ENCODE results near the gene HIVEP3.

HIVEP3 gene

DNA sequence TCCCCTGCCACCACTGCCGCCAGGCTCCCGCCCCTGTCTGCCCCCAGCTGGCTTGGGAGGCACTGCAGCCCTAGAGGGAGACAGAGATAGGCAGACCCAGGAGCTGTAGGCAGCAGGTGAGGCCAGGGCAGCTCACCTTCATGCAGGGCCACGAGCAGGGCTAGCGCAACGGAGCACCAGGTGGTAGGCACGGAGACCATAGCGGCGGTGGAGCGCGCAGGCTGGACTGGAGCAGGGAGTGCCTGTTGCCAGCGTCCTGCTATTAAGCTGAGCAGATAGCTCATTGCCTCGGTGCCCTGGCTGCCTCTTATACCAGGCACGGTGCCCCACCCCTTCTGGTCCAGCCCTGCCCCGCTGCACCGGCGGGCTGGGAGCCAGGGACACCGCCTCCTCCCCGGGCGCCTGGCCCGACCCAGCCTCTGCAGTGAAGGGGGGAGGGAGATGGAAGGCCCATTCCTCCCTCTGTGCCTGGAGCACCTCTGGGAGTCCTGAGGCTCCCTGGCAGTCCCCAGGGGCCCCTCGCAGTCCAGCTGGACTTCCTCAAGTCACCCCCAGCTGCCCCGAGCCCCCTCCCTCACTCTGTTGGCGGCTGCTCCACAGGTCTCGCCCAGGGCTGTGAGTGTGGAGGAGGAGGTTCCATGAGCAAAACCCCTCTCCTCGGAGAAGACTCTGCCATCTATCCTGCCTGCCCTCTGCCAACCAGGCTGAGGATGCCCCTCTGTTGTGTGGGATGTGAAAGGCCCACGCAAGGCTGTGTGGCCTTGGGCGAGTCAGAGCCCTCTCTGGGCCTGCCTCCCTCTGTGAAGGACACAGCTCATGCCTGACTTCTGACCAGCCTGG lies 434.1 kb downstream of the HIVEP3 start, which contains the start of gene EDN2:
Gene EDN2 (minus strand): TSS at position 282 of the 840 bp plus-strand sequence. CDS start 82 bp downstream, at position 200.
- no peak for DNase-seq (ENCODE audit: low spot score)

DNA sequence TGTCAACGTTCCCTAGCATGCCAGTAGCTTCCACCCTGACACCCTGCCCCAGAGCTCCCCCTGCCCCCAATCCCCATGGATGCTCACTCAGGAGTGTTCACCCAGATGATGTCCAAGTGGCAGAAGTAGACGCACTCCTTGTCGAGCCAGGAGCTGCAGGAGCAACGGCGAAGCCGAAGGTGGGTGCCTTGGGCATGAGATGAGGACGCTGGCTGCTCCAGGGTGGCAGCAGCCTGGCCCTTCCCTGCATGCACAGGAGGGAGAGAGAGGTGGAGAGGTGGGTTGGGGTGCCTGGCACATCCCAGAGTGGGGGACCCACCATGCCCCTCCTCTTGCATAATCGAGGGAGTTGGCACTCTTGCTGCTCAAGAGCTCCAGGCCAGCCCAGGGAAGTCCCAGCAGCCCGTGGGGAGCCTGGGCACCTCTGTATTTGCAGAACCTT lies 434.7 kb downstream of the HIVEP3 start:
- DNase-seq (ENCODE audit: low spot score) = no peak

DNA sequence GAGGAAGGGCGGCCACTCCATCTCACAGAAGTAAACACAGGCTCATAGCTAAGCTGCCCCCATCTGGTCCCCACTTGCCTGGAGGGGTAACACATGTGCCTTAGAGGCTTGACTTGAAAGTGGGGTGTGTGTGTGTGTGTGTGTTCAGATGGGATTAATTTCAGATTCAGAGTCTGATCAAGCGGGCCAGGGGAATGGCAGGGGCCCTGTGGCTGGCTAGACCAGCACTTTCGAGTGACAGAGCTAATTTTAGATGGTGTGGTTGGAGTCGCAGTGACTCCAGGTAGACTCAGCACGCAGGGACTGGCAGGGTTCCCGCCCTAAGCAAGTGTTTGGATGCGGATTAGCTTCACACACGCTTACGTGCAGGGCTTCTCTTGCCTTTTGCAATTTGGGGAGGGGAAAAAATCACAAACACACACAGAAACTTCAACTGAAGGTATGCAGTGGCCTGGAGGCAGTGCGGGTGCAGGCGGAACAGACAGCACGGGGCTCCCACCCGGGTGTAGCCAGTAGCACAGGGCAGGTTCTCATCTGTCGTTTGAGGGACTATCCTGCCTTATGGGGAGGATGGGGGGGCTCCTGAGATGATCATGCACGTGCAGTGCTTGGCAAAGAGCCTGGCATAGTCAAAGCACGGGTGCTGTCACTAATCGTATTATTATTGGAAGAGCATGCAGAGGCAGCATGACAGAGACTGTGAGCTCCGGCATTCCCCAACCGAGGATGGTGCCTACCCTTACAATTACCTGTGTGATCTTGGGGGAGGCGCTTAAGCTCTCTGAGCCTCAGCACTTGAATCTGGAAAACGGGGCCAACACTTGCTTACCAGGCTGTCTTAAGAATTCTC lies 435.5 kb downstream of the HIVEP3 start:
- DNase-seq (ENCODE audit: low spot score) = no peak

DNA sequence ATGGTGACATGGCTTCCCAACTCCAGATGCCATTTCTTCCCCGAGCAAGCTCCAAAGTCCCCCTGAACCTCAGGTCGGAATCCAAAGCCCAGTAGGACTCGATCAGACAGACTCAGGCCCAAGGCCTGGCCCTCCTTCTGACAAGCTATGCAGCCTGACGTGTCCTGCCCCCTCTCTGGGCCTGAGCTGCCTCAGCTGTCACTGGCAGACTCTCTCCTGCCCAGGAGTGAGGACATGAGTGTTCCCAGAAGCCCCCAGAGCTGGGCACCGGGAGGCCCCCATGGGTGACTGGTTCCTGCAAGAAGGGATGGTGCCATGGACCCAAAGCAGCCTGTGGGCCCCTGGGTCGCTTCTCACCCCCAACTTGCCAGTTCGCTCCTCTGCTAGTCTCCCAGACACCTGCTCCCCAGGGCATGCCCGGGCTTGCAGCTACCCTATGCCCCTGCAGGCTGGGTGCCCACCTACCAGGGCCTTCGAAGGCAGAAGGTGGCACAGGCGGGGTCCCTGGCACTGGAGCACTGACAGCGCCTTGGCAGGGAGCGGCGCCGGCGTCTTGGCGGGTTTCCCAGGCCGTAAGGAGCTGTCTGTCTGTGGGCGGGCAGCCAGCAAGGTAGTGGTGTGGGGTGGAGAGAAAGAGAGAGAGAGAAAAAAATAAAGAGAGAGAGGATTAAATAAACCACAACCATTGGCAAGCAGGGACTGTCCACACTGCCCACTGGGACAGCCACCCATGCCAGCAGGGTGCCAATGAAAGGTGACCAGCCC lies 436.5 kb downstream of the HIVEP3 start:
- DNase-seq (ENCODE audit: low spot score) = no peak

DNA sequence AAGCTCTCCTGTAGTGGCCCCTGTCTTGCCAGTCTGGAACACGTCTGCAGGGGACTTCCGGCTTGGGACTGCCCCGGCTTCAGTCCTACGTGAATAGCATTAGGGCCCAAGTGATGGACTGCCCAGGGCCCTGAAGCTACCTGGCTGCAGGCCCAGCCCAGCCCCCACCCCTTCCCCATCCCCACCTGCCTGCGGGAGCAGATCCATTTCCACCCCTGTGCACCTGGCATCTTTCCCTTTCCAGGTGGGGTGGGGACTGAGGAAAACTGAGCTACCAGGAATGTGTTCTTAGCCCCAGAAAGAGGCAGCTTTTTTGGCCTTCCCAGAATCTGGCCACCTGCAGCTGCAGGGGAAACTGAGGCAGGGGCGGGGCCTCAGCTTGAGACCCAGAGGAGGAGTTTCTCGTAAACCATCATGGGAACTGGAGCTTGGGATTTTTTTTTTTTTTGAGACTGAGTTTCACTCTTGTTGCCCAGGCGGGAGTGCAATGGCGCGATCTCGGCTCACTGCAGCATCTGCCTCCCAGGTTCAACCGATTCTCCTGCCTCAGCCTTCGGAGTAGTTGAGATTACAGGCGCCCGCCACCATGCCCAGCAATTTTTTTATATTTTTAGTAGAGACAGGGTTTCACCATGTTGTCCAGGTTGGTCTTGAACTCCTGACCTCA lies 437.5 kb downstream of the HIVEP3 start:
- no peak for DNase-seq (ENCODE audit: low spot score)

DNA sequence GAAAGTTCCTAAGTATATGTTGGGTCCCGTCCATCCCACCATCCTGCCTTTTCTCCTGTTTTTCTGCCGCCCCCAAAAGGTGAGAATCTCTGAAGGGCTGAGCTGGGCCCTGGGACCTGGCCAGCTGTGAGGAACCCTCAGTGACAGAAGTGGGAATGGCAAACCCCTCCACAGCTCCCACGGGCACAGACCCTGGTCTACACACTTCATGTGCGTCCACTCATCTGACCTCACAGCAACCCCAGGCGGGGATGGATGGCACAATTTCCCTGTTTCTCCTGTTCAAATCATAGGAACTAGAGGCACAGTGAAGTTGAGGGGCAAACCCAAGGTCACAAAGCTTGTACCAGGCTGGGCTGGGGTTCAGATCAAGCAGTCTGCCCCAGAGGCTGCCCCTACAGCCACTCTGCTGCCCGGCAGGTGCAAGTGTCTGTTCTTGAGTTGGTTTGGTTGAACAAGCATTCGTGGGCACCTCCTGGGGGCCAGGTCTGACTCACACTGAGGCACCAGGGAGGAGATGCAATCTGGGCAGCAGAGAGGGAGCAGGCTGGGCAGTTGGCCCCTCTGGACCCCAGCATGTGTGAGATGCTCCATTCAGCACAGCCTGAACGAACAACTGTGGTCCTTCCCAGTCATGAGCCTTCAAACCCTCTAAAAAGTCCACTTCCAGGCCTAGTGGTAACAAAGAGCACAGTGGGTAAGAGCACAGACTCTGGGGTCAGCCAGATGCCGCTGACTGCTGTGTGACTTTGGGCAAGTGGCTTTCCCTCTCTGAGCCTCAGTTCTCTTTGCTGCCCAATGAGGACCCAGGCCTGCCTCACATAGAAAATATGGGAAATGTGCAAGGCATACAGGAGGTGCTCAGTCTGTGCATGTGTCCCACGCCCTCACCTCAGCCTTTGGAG lies 438.3 kb downstream of the HIVEP3 start:
- no peak for DNase-seq (ENCODE audit: low spot score)

DNA sequence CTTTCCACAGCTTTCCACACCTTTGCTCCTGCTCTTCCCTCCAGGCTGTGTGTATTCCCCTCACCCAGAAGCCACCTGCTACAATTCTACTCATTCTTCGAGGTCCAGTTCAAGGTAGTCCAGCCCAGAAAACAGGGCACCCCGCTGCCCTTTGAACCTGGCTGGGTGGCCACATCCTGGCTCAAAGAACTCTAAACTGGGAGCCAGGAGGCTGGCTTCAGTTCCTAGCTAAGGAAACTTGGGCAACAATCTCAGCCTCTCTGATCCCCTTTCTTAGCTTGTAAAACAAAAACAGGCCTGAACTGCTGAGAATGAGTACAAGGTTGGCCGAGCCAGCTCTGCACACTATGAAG lies 438.9 kb downstream of the HIVEP3 start:
- no peak for DNase-seq (ENCODE audit: low spot score)

DNA sequence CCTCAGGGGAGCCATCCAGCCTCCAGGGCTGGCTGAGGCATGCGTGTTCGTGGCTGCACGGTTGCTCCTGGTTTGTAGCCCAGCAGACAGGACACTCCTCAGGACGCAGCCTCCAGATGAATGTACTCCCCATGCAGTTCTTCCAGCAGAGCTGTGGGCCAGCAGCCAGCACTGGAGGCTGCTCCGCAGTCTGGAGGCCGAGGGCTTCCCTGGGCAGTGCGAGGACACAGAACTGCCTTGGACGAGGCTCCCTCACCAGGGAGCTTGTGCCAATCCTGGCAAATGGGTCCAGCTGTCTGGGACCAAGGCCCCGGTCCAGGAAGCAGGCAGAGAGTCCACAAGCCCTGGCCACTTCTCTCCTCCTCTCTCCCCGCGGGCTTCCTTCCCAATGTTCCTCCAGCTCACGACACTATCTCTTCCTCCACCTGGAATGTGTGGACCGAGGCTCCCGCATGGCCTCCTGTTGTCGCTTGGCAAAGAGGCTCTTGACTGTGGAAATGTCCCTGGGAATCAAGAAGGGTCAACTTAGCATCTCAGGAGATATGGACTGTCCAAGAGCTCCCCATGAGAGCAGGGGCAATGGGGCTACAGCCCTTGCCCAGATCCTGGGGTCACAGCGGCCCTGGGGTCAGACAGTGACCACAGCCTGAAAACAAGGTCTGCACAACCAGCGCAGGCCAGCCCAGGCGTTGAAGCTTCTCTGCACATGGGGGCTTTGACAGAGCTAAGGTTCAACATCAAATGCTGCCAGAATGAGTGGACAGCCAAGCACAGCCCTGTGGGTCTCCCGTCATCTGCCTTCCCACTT lies 439.5 kb downstream of the HIVEP3 start:
- DNase-seq (ENCODE audit: low spot score) = no peak

DNA sequence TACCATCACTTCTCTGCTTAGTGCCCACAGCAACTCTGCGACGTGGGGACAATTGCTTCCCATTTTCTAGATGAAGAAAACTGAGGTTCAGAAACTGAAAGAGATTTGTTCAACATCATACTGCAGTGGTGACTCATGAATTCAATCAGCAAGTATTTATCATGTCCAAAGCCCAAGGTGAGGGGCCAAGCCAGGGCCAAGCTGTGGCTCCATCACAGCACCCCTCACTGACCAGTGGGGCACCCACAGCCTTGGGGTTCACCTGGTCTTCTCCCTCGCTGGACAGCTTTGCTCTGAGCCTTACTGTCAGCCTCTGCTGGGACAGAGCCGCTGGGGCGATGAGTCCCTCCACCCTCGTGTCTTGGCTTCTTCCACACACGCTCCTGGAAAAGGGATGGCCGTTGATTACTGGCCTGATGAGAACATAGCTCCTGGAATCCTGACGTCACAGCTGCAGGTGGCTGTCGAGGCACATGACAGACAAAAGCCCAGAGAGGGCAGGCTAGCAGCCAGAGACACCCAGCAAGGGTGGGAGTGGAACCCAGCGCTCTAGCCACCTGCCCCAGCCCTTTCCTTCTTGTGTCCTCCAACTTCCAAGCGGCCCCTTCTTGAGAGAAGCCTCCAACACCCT lies 440.5 kb downstream of the HIVEP3 start:
- DNase-seq (ENCODE audit: low spot score) = no peak

DNA sequence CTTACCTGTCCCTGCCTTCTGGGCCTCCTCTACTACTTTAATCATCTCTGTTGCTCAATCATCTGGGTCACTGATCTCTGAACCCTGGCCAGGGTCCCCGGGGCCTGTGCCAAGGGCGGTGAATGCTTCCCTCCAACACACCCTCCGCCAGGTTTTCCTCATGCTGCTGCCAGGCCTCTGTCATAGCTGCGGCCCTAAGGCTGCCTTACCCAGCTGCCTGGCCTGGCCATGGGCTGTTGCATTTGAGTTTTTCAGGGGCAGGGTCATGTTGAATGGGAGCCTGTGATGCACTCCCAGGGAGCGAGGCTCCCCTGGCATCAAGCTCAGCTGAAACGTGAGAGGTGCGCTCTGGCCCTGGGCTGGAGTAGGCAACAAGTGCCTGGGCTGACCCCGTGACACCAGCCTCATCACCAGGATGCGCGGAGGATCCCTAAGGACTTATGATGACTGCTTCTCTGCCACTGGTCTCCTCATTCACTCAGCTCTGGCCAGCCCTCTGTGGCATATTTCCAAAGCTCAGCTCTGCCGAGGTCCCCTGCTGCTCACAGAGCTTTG lies 441.8 kb downstream of the HIVEP3 start:
- DNase-seq (ENCODE audit: low spot score) = no peak

DNA sequence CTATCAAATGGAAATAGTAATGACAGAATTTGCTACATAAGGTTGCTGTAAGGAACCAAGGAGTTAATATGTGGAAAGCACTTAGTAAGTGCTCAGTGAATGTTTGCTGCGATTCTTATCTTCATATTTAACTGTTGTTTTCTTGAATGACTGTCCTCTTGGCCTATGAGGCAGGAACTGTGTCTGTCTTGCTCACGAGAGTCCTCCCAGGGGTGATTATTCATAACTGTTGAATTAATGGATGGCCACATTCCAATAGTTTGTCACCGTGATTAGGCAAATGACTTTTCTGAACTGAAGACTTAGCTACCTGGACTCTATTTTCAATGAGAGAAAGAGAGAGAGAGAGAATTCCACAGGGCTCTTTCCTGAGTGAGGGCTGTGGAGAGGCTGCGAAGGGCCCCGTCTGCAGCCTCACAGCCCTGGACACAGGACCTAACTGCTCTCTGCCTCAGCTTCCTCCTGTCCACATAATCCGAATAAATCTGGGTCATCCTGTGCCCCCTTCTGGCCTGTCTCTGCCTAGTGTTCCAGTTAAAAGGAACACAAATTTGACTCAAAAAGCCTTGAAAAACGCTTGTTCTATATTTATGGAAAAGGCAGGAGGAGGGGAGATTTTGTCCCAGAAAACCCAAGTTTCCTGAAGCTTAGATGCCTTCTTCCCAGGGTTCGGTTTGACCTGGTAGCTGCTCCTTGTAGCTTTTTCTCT lies 442.7 kb downstream of the HIVEP3 start:
- DNase-seq (ENCODE audit: low spot score) = no peak

DNA sequence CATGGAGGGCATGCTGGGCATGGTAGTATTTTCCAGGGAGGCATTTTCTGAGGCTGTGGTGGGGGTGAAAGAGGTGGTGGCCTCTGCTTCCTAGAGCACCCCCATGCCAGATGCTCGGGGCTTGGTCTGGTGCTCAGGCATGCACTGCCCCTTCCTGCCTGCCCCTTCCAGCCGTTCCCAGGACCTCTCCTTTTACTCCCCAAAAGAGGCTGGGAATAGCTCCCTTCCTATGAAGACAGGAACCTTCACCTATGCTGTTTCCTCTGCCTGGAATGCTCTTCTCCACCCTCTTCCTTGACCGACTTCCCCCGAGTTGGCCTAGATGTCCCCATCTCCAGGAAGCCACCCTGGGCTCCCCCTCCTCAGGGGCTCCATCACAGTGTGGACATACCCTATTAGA lies 443.4 kb downstream of the HIVEP3 start:
- DNase-seq (ENCODE audit: low spot score) = no peak

DNA sequence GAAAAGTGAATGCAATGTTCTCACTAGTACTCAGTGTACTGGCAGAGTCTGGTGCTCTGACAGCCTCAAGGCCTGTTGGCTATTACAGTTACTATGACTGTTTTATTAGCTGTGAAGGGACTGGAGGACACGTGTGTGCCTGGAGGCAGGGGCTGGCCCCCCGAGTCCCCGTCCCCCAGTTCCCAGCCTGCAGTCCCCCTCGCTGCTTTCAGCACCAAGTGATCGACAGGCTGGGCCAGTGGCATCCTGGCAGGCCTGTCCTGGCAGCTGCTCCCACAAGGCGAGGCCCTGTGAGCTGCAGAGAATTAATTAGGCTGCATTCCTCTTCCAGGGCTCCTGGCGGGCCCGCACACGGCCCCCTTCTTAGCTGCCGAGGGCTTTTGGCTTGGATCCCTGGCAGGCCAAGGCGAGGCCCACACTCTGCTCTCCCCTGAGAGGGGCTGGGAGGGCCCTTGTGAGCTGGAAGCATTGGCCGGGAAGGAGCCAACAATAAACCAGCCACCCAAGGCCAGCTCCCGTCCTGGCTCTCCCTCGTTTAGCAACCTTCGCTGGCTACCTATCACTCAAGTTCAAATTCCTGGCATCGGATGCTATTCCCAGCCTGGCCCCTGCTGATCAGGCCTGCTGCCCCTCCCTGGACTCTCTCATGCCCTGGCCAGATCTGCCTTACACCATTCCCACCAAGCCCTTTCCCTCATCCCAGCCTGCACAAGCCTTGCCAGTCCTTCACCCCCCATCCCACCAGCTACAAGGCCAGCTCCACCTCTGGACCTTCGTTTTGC lies 444.0 kb downstream of the HIVEP3 start:
- peak; percentile 85 for DNase-seq (ENCODE audit: low spot score)

DNA sequence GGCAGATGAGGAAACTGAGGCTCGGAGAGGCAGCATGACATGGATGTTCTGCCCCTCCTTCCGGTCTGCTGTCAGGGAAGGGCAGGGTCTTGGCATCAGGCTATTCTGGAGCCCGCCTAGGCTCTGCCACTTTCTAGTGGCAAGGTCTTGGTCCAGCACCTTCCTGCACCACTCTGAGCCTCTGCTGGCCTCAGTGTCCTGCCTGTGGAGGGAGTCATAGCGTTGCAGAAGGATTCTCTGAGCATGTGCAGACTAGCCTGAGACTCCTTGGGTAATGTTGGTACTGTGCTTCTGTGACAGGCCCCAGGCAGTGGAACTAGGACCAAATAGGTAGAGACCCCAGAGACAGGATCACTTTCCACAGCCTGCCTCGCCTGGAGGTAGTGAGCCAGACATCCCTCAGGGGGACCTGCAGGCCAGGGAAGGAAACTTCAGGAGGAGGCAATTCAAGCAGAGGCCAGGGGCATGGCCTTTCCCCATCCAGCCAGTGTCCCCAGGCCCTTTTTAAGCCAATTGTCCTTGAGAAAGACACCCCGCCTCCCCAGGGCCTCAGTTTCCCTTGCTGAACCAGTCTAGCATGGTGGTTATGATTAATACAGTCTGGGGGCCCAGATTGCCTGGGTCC lies 444.9 kb downstream of the HIVEP3 start:
- DNase-seq (ENCODE audit: low spot score) = no peak

DNA sequence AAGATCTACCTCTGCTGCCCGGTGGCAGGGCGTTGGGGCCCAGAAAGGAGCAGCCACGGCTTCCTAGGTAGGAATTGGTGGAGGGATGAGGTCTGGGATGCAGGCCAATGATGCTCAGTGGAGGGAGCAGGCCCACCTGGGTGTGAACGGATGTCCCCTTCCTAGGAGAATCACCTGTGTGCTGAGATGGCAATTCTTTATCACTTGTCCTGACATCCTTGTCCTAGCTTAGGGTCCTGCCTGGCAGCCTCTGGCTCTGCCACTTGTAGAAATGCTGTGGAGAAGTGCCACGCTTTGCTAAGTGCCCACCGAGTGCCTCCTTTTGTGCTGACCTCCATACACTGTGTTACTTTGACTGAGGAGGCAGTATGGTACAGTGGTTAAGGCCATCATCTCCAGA lies 447.1 kb downstream of the HIVEP3 start:
- no peak for DNase-seq (ENCODE audit: low spot score)

DNA sequence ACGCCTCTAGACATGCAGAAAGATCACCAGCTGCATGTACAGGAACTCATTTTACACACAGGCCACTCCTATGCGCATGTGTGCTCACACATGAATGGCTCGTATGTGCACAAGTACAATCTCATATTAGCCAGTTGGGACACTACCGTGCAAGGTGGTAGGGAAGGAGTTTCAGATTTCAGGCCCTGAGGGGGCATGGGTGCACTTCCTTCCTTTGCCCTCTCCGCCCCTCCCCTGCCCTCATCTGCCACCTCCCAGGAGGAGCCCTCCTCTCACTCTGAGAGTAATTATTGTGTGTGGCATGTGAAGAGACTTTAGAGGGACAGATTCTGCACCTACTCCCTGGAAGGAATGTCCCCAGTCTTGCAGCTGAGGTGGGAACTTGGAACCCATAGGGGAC lies 449.0 kb downstream of the HIVEP3 start:
- DNase-seq (ENCODE audit: low spot score) = no peak

DNA sequence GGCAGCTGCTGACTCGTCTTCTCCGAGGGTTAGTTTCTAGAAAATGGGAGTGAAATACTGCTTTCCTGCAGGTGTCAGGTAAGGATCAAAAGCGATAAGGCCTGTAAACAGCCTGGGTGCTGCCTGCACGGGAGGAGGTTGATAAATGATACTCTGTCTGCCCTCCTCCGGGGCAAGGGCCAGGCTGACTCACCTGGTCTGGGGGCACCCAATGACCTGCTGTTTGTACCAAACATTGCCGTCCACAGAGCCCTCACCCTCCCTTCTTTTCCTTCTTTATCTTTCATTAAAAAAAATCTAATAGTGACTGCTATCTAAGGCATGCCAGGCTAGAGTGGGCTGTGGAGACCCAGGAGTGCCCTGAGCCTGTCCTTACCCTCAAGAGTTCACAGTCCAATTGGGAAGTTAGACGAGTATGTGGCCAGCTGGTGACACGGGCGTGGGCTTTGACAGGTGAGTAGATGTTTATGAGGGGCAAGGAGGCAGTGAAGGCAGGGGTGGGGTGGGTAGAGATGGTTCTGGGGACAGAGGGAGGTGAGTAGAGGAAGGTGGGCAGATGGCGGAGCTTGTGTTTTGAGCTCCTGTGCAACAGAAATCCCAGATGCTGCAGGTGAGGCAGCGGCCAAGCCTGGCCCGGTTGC lies 450.5 kb downstream of the HIVEP3 start:
- DNase-seq (ENCODE audit: low spot score) = no peak
